Ammon's horn (tissue), 1 donor: ENCODE measurements around the gene WSB2.
"Not testable (repeated sequence)": the region's sequence is repeated elsewhere in the genome, so short reads cannot be mapped to it uniquely, and the experiment has no call there.

ENCODE experiments used
- DNase-seq: peaks from one replicate; pipeline ENCODE4 v3.0.0-alpha.2; 2016; ENCODE audit warnings: low spot score

Gene WSB2

GRCh38 chr12:118035190-118036041, 25.6 kb downstream of the WSB2 start:
- DNase-seq = peak; percentile 39

- peak; percentile 61 for DNase-seq
These were observed 26.4 kb downstream of the WSB2 start for GRCh38 chr12:118034429-118035189.

GRCh38 chr12:118033902-118034301, 27.1 kb downstream of the WSB2 start:
- no peak for DNase-seq

GRCh38 chr12:118033323-118033722, 27.7 kb downstream of the WSB2 start:
- no peak for DNase-seq

- no peak for DNase-seq
These were observed 28.8 kb downstream of the WSB2 start for GRCh38 chr12:118032188-118032587.

- no peak for DNase-seq
These were observed 31.8 kb downstream of the WSB2 start for GRCh38 chr12:118029166-118029565.

GRCh38 chr12:118025168-118025567, 35.8 kb downstream of the WSB2 start:
- peak; percentile 46 for DNase-seq

GRCh38 chr12:118023301-118023860, 37.6 kb downstream of the WSB2 start:
- peak; percentile 38 for DNase-seq

- no peak for DNase-seq
These were observed 38.3 kb downstream of the WSB2 start for GRCh38 chr12:118022728-118023109.

- DNase-seq = not testable (repeated sequence)
These were observed 38.8 kb downstream of the WSB2 start for GRCh38 chr12:118022097-118022727.

- no peak for DNase-seq
These were observed 40.9 kb downstream of the WSB2 start for GRCh38 chr12:118020036-118020435.

GRCh38 chr12:118017926-118018325, 43.1 kb downstream of the WSB2 start:
- no peak for DNase-seq

- peak; percentile 99 for DNase-seq
These were observed 44.3 kb downstream of the WSB2 start, which contains the start of gene RFC5 for GRCh38 chr12:118016424-118017264. Gene RFC5, plus strand, starts transcription at chr12:118016703. Its CDS starts 125 bp downstream, at chr12:118016828.

- no peak for DNase-seq
These were observed 45.0 kb downstream of the WSB2 start for GRCh38 chr12:118015944-118016343.

- no peak for DNase-seq
These were observed 45.7 kb downstream of the WSB2 start for GRCh38 chr12:118015306-118015705.

- DNase-seq = no peak
These were observed 47.7 kb downstream of the WSB2 start for GRCh38 chr12:118013283-118013682.

GRCh38 chr12:118011961-118012360, 49.0 kb downstream of the WSB2 start:
- no peak for DNase-seq

- DNase-seq = no peak
These were observed 49.6 kb downstream of the WSB2 start for GRCh38 chr12:118011377-118011776.

- DNase-seq = no peak
These were observed 50.1 kb downstream of the WSB2 start for GRCh38 chr12:118010903-118011302.

- not testable (repeated sequence) for DNase-seq
These were observed 61.2 kb downstream of the WSB2 start for GRCh38 chr12:117999806-118000205.

GRCh38 chr12:117998719-117999118, 62.3 kb downstream of the WSB2 start:
- DNase-seq = no peak
